HG02970 (cell line): ENCODE measurements around the gene SLC9A5.

Experiments used
- ATAC-seq: cut with Tn5 transposase; IDR thresholded peaks from one replicate; pipeline ENCODE4 v1.9.1; 2021; ENCODE audit warnings: mild to moderate bottlenecking, moderate library complexity, moderate number of reproducible peaks; ENCODE audit not compliant: unreplicated experiment, low FRiP score

SLC9A5 gene

DNA sequence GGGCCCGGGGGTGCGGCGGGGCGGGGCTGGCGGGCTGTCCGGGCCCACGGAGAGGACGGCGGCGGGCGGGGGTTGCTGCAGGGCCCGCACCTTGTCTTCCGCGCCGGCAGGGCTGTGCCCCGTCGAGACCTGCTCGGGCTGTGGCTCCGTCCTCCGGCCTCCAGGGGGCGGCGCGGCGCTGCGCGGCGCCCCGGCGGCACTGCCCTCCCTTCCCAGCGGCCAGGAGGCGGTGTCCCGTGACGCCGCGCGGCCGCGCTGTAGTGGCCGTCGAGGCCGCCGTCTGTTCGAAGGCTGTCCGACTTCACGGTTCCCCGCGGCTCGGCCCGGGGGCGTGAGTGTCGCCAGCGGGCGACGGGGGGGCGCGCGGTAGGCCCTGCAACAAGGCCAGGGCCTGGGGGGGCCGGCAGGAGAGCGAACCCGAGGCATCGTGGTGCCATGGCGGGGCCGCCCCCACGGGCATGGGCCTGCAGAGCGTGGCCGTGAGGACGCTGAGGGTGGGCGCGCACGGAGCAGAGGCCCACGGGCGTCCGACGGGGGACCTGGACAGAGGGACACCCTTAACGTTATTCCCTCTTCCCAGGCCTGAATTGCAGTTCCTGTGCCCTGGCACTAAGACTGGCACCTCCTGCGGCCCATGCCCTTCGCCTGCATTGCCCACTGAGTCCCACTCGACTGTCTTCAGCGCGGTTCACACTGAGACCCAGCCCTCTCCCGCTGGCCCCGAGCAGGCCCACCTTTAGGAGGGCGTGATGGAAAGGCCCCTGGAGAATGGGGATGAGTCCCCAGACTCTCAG, 30.7 kb downstream of the SLC9A5 start, which contains the start of gene PLEKHG4:
TSS of gene PLEKHG4 (plus strand) at position 237 of the 794 bp plus-strand sequence. CDS start at position 750, 513 bp downstream.
- peak; percentile 55 for ATAC-seq

DNA sequence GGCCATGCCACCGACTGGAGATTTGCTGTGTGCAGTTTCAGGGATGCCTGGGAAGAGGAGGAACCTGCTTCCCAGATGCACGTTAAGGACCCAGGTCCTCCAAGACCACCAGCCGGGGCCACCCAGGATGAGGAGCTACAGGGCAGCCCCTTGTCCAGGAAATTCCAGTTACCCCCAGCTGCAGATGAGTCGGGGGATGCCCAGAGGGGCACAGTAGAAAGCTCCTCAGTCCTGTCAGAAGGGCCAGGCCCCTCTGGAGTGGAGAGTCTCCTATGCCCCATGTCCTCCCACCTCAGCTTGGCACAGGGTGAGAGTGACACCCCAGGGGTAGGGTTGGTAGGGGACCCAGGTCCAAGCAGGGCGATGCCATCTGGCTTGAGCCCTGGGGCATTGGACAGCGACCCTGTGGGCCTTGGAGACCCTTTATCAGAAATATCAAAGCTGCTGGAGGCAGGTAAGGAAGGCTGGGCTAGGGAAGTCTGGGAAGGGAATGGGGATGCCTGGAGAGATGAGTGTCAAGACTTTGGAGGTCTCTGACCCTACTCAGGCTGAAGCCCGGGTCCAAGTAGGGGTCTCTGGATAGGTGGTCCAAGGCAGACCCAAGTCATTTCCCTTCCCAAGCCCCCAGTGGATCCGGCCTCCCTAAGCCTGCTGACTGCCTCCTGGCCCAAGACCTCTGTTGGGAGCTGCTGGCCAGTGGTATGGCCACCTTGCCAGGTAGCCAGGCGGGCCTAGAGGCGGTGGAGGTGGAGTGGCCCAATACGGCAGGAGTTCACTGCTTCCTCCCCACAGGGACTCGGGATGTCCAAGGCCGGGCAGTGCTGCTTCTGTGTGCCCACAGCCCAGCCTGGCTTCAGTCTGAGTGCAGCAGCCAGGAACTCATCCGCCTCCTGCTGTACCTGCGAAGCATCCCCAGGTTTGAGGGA, 31.6 kb downstream of the SLC9A5 start:
- no peak for ATAC-seq

DNA sequence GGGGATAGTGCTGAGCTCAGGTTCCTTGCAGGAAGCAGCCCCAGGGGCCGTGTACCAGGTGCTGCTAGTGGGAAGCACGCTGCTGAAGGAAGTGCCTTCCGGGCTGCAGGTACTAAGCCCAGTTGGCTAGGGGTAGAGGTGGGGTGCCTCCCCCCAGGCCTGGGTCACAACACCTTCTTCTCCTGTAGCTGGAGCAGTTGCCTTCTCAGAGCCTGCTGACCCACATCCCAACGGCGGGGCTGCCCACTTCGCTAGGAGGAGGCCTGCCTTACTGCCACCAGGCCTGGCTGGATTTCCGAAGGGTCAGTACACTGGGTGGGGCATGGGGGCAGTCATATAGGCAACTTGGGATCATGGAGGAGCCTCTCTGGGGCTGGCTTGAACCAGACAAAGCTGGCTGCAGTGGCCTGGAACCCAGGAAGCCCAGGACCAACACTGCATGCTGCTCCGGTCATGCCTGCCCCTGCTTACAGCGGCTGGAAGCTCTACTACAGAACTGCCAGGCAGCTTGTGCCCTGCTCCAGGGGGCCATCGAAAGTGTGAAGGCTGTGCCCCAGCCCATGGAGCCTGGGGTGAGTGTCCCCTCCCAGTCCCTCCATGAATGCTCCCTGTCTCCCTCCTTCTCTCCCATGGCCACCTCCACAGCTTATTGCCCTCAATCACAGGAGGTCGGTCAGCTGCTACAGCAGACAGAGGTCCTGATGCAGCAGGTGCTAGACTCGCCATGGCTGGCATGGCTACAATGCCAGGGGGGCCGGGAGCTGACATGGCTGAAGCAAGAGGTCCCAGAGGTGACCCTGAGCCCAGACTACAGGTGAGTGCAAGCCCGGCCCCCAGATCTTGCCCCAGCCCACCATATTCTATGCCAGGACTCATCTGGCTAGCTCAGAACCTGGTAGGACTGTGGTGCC, 33.0 kb downstream of the SLC9A5 start:
- no peak for ATAC-seq

- no peak for ATAC-seq
Observed at GRCh38 chr16:67282447-67282805, 33.6 kb downstream of the SLC9A5 start.

DNA sequence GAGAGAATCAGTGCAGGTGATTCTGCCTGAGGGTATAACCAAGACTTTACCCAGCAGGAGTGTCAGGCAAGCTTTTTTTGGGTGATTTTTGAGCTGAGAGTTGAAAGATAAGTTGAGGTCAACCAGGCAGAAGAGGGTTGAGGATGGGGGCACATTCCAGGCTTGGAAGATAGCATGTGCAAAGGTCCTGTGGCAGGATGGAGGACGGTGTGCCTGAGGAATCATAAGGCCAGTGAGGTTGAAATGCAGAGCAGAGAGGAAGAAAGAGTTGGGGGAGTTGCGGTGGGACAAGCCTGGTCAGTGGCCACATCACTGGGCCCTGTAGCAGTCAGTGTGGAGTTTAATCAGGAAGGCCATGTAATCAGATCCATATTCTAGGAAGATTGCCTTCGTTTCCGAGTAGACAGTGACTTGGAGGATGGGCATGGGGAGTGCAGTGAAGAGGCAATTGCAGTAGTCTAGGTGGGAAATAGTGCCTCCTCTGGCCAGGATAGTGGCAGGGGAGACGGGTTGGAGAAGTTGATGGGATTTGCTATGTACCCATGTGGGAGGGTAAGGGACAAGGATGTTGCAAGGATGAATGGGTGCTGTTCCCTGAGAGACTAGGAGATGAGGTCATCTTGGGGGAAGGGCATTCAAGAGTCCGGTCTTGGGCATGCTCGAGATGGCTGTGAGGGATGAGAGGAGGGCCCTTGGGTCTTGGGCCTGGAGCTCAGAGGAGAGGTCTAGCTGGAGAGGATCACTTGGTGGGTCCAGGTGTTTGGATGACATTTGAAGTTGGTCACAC, 34.5 kb downstream of the SLC9A5 start:
- ATAC-seq: no peak

- ATAC-seq: no peak
Observed at GRCh38 chr16:67283826-67284555, 35.2 kb downstream of the SLC9A5 start.

DNA sequence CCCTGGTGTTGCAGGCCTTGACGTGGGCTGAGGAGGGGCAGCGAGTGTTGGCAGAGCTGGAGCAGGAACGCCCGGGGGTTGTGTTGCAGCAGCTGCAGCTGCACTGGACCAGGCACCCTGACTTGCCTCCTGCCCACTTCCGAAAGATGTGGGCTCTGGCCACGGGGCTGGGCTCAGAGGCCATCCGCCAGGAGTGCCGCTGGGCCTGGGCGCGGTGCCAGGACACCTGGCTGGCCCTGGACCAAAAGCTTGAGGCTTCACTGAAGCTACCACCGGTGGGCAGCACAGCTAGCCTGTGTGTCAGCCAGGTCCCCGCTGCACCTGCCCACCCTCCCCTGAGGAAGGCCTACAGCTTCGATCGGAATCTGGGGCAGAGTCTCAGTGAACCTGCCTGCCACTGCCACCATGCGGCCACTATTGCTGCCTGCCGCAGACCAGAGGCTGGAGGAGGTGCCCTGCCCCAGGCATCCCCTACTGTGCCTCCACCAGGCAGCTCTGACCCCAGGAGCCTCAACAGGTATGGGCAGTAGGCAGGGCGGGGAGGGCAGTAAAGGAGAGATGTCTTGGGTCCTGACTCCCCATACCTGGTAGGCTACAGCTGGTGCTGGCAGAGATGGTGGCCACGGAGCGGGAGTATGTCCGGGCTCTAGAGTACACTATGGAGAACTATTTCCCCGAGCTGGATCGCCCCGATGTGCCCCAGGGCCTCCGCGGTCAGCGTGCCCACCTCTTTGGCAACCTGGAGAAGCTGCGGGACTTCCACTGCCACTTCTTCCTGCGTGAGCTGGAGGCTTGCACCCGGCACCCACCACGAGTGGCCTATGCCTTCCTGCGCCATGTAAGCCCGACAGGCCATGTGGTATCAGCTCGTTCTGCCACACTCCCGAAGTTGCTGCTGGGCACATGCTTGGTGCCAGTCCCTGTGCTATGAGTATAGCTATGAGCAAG, 36.2 kb downstream of the SLC9A5 start:
- ATAC-seq: no peak

- no peak for ATAC-seq
Observed at GRCh38 chr16:67286441-67287235, 37.9 kb downstream of the SLC9A5 start.

GRCh38 chr16:67287960-67288359, 39.2 kb downstream of the SLC9A5 start:
- no peak for ATAC-seq

GRCh38 chr16:67291461-67291860, 42.7 kb downstream of the SLC9A5 start:
- ATAC-seq: no peak

DNA sequence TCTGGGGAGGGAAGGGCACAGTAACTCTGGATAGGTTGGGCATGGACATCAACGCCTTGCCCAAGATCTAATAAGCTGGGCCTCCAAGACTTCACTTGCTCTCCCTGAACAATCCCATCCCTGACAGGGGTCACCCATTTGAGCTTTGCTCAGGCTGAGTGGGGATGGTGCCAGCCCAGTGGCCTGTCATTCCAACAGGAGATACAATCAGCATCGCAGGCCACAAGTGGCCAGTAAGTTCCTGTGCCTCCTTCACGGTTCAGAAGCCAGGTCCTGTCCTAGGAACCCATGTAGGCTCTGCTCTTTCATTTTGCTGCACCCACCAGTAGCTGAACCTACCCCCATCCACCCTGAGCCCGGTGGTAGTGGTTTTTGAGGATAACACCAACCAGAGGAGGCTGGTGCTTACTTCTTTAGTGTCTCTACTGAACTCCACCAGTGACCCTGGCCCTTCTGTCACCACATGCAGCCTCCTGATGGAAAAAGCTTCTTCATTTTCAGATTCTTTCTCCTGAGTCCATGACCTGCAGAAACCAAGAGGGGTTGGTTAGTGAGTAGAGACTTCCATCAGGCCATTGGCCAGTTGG, 45.5 kb downstream of the SLC9A5 start:
- ATAC-seq: no peak

DNA sequence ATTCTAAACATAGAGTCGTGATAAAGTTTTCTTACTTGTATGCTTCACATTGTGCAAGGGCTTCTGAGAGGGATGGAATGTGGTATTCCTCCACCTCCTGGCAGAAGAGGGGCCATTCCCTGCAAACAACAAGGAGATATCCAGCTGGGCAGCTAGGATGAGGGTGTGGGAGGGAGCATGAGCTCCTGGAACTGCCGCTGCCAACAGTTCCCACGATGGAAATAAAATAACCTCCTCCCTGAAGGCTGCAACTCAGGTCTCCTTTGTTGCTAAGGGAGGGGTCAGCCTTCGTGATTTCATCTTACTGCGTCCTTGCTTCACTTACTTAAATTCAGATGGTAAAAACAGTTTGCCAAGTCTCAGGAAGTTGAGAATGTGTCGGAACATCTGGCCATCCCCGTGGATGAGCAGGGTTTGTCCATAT, 46.2 kb downstream of the SLC9A5 start:
- ATAC-seq: no peak

GRCh38 chr16:67296420-67296819, 47.6 kb downstream of the SLC9A5 start:
- ATAC-seq: no peak

DNA sequence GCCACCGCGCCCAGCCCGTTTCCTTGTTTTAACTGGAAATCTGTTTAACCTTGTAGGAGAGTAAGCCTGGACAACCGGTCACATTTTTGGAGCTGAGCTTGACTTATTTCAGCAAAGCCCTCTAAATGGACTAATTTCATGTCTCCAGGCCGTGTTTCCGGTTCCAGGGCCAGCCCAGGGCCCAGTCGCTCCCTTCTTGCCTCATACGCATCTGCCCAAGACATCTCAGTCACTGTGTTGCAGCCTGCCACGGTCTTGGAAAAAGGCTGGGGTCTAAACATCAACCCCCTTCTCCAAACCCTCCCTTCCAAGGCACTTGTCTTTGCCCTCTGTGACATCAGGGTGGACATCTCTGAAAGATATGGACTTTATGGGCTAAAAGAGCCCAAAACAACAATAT, 49.5 kb downstream of the SLC9A5 start:
- ATAC-seq: no peak

GRCh38 chr16:67299269-67299668, 50.5 kb downstream of the SLC9A5 start:
- ATAC-seq: no peak

DNA sequence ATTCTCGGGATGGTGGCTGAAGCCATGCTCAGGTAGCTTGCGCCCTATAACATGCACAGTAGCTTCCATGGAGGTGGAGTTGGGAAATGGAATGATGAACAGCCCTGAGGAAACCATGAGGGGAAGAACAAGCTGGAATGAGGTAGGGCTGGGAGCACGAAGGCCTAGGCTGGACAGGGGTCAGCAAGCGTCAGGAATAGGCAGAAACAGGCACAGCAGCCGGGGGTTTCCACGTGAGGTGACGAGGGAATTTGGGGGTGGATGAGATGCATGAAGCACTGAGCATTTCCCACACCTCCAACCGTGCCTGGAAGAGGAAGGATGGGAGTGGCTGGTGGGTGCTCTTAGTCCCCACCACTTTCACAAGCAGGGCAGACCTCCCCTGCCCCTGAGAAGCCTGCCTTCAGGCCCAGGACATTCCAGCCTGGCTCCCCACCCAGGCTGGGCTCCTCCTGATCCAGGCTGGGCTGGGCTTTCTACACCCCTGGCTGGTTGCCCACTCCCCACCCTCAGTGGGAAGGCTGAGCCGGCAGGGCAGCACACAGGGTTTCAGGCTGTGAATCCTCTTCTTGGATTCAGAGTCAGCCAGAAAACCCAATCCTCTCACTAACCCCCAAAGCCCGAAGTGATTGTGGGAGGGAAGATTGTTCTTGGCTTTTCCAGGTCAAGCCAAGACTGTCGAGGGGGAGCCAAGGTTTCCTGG, 52.5 kb downstream of the SLC9A5 start:
- no peak for ATAC-seq
